HG03196 (cell line): ENCODE data around the gene ZNFX1.

Experiments
- ATAC-seq: cut with Tn5 transposase; IDR thresholded peaks from one replicate; pipeline ENCODE4 v1.9.1; 2021; ENCODE audit not compliant: unreplicated experiment

Gene ZNFX1

DNA sequence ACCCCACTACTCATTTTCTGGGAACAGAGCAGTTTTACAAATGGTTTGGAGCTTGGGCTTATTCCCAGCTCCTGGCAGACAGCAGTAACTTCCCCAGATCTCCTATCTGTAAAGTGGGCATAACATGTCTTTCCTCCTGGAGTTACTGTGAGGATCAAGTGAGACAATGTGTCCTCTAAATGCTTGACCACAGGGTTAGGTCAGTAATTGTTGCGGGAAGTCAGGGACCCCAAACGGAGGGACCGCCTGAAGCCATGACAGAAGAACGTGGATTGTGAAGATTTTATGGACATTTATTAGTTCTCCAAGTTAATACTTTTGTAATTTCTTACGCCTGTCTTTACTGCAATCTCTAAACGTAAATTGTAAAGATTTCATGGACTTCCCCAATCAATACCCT, 15.3 kb upstream of the ZNFX1 start:
- ATAC-seq, result no peak

DNA sequence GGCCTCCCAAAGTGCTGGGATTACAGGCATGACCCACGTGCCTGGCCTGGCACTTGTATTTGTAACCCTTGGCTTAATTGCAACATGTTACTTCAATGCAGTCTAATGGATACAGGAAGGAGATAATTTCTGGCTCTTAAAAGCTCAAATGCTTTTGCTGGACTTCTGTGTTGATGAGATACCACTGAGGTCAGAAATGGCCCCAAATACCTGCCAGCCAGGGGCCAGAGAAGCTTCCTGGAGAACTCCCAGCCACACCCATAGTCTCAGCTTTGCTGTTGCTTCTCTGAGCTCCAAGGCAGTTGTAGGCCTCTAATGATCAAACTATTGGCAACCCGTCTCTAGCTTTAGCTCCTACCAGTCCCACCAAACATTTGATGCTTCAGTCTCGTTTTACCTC, 14.2 kb upstream of the ZNFX1 start:
- no peak for ATAC-seq

DNA sequence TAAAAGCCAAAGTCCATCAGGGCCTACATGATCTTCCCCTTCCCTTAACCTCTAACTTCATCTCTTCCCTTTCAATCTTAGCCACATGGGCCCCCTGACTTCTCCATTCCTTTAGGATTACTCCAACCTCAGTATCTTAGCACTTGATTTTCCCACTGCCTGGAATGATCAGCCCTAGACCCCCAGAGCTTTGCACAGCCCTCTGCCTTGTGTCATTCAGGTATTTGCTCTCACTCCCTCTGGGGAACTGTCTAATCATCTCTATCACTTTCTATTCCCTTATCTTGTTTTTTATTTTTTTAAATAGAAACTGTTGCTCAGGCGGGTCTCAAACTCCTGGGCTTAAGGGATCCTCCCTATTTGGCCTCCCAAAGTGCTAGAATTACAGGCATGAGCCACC, 13.3 kb upstream of the ZNFX1 start:
- ATAC-seq, result no peak

DNA sequence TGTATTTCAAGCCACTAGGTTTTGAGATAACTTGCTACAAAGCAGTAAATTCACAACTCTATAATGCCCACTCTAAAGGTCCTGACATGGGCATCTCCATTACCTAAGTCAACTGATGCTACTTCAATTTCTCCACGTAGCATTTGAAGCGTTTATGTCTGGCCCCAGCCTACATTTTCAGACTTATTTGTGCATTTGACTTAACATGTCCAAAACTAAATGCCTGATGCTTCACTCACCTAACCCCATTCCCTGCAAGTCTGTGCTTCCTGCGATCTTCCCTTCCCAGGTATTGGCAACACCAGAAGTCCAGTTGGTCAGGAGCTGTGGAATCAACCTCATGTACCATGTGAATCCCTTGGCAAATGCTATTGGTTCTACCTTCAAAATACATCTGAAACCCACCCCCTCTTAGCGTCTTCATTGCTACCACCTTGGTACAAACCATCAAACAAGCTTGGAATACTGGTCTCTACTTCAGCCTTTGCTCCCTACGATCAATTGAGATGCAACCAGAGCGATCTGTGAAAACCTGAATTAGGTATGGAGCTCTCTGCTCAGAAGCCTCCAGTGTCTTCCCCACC, 12.8 kb upstream of the ZNFX1 start:
- ATAC-seq, result no peak

DNA sequence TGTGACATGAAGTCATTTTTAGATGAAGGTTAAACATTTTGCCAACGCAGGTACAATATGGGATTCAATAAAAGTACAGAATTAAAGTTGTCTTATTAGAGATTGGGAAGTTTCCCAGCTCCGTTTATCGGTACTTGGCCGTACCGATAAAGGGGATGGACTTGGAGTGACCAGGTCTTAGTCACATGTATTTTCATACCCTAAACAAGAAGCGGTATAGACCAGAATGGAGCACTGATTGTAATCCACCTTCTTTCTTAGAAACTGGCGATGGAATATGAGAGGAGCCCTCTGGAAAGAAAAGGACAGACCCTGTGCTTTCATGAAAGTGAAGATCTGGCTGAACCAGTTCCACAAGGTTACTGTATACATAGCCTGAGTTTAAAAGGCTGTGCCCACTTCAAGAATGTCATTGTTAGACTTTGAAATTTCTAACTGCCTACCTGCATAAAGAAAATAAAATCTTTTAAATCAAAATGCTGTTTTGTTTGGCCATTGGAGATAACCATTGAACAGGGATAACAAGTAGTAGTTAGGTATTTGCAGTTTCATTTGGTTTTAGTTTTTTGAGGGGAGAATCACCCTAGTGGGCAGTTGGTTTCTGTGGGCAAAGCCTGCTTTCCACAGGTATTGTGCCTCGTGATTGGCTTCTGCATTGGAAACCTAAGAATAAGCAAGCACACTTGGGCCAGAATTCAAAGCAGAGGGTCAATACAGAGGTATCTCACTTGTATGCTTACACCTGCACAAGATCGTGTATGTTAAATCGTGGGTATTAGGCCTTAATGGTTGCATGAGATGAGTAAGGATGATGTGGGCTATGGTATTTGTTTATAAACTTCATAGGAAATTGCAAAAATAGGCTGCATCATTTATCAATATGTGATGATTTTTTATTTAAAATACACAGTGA, 11.2 kb upstream of the ZNFX1 start:
- no peak for ATAC-seq

DNA sequence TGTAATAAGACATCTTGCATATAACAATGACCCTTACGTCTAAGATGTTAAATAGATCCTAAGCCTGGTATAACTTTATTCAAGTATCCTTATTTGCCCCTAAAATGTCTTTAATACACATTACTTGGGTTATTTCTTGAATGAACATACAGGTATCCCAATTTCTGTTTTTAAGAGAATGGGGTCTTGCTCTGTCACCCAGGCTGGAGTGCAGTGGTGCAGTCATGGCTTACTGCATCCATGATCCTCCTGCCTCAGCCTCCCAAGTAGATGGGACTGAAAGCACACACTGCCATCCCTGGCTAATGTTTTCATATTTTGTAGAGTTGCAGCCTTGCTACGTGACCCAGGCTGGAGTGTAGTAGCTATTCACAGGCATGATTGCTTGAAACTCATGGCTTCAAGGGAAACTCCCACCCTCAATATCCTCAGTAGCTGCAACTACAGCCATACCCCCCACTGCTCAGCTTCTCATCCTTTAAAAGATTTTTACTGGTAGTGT, 10.4 kb upstream of the ZNFX1 start:
- ATAC-seq, result no peak

DNA sequence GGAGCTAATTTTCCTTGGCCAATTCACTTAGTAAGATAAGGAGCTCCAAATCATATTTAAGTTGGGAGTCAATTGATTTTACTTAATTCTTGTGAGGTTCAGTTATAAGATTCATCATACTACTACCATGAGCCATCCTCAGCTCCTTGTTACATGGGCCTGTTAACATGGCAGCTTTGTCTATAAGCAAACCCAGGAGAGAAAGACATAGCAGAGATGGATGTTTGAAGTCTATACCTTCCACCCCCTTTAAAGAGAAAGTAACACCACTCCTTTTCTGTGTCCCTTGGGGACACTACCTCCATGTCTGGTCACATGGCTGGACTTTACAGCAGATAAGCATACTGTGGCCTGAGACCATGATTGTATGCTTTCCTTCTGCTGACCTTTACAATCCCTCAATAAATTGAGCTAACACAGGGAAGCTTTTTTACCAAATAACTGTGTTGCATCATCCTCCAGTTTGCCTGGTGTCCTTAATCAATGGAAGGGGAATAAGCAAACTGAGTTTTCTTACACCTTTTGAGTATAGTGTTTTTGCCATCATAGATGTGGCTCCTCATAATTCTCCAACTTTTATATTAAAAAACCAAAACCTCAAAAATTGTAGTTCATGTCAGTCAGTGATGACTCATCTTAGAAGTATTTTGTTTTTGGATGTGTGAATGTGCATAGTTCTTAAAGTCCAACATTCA, 9.8 kb upstream of the ZNFX1 start:
- ATAC-seq, result no peak

DNA sequence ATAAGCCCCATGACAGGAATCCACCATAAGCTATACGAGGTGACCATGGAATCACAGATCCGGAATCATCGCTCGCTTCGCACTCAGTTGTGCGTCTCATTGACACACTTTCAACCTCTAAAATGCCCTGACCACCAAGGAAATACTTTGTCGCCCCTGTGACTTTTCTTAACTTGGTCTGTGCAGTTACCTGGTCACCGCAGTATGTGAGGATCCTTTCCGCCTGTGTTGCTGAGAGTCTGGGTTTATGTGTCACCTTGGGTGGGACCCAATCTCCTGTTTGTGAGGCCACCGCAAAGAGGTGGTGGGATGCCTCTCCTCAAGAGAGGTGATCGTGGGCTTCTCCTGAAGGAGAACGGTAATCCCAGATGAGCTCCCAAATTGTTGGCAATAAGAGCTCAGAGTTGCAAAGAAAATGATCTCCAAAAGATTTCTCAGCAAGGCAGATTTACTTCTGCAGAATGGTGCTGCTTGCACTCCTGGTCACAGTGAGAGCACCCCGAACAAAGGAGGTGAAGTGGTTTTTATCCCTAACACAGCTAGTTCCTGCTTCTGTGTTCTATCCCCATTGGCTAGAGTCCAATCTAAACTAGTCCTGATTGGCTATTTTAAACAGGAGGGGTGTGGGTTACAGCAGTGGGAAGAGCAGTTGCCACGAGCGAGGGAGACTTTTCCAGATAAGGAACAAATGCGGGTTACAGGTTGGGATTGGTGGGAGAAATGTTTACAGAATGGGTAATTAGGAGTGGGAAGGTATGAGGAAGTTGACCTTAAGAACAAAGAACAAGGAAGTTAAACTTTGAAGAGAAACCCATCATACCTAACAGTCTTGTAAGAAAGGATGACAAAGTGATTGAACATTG, 9.1 kb upstream of the ZNFX1 start:
- ATAC-seq, result no peak

DNA sequence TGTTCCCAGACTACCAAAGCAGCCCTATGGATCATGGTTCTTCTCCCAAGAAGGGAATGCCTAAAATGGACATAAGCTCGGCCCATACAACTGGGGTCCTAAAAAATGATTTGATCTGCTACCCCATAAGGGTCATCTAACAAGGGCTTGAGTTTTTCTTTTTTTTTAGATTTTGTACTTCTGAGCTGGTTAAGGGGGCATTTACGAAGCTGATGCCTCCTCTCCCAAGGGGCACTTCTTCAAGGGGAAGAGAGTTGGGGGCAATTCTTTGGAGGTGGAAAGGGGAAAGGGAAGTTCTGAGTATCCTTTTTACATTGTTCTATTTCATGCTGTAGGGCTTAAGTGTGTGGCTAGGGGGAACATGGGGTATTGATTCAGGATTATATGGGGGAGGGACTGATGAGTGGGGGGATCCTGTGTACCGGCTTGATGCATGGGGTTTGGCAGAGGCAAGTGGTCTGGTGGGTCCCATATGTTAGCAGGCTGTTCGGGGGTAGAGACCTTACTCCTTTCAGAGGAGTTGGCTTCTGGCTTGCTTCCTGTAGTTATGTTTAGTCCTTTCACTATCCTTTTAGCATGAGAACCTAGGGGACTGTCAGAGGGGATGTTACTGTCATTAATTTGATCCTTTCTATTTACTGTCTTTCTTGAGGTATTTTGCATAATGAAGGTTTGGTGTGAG, 8.1 kb upstream of the ZNFX1 start:
- no peak for ATAC-seq

DNA sequence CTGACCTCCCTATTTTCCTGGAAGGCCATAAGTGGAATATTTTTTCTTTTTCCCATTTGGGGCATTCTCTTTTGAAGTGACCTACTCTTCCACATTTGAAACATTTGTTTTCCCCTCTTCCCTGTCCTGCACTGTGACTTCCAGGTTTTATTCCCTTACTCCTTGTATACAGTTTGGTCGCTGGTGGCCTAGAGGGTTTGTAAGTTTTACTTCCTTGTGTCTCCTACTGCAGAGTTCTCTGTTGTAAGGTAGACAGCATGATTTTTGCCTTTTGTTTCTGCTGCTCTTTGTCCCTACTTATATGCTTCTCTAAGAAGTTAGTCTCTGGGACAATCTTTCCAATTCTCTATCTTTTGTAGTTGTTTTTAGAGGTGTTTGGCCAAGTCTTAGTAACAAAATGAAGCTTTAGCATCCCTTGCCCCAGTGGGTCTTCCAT, 7.4 kb upstream of the ZNFX1 start:
- no peak for ATAC-seq

DNA sequence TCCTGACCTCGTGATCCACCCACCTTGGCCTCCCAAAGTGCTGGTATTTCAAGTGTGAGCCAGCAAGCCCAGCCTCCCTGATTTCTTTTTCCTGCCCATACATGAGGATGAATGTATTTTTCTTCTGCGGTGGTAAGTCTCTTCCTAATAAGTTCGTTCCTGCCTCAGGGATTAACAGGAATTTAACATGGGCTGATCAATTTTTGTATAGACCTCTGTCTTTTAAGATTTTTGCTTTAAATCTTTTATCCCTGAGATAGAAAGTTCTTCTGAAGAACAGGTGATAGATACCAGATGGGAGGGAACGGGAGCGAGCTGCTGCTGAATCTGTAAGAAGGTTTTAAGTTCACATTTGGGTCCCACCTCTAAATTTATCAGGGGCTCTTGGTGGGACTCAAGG, 7.0 kb upstream of the ZNFX1 start:
- ATAC-seq, result no peak

DNA sequence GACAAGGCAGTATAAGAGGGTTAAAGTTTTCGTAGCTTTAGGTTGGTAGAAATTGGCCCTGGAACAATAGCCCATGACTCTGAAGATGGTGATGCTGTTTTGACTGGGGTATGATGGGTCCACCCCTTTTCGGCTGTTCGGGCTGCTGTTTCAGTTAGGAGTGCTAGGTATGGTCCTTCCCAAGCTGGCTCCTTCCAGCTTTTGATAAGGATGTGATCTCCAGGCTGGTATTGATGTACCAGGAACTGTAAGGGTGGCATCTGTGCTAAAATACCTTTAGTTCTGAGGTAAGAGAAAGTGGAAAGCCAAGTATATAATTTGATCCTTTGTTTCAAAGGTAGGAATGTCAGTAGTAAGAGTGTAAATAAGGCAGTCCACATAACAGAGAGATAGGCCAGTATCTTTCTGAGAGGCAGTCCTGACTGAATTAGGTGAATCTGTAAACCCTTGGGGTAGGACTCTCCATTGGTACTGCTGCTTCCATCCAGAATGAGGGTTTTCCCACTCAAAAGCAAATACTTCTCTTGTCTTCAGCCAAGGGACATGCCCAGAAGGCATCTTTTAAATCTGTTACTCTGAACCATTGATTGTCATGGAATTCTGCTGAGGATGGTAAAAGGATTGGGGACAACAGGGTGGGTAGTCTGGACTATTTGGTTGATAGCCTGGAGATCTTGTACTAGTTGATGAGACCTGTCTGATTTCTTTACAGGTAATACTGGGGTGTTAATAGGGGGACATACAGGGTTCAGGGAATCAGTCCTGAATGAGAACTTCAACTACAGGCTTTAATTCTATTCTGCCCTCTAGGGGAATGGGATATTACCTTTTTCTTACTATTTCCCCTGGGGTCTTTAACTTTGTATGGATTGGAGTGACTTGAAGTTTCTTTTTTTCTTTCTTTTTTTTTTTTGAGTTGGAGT, 6.1 kb upstream of the ZNFX1 start:
- ATAC-seq, result no peak

DNA sequence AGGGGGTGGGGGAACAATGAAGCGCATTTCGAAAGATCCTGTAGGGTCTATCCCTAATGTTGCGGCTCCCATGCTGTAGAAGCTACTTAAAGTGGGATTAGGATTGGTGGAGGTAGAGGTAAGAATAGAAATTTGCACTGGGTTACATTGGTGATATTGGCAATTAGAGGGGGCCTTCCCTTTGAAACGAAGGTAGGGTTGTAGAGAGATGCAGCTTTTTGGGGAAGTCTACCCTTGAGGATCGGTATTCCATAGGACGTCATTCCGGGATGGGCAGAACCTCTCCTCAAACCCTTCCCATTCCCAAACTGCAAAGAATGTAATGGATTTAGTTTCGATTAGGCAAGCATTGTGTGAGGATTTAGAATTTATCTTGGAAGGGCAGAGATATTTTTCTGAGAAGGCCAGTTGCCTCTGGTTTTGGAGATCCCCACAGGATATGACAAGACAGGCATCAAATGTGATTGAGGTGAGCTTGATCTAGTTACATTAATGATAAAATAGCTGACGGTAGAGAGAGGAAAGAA, 5.4 kb upstream of the ZNFX1 start:
- no peak for ATAC-seq

DNA sequence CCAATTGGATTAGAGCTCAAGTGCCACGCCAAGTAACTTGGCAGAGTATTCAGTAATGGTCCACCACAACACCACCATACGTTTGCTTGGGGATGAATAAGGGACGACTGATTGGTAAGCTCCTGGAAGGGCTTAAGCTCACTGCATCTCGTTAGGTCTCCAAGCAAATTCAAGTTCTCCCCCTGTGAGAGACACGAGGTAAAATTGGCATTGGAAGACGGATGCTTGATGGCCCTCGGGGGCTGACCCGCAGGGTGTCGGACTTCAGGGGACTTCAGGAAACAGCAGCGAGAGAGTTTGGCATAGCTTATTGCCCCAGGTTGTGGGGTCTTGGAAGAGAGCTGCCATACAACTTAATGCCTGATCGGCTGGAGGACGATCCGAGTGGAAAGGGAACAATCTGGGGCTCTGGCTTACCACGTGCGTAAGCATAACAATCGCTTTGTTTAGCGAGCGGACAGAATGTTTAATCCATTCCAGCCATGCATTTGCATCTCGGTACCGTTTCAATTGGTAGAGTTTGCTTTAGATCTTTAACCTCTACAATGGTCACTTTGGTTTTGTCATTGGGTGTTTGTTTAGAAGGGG, 4.8 kb upstream of the ZNFX1 start:
- no peak for ATAC-seq

DNA sequence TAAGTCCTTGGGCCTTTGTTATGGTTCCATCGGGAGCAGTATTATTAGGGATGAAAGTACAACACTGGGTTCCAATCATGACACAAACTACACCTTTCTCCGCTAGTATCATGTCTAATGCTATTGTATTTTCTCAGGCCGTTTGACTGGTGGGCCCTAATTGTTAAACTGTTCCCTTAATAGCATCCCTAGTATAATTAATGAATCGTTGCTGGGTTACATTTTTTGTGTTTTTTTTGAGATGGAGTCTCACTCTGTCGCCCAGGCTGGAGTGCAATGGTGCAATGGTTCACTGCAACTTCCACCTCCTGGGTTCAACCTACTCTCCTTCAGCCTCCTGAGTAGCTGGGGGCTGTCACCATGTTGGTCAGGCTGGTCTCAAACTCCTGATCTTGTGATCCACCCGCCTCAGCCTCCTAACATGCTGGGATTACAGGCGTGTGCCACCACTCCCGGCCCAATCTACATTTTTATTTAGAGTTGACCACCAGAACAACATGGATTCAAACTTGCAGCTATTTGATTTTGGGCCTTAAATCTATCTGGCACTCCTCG, 4.1 kb upstream of the ZNFX1 start:
- no peak for ATAC-seq

DNA sequence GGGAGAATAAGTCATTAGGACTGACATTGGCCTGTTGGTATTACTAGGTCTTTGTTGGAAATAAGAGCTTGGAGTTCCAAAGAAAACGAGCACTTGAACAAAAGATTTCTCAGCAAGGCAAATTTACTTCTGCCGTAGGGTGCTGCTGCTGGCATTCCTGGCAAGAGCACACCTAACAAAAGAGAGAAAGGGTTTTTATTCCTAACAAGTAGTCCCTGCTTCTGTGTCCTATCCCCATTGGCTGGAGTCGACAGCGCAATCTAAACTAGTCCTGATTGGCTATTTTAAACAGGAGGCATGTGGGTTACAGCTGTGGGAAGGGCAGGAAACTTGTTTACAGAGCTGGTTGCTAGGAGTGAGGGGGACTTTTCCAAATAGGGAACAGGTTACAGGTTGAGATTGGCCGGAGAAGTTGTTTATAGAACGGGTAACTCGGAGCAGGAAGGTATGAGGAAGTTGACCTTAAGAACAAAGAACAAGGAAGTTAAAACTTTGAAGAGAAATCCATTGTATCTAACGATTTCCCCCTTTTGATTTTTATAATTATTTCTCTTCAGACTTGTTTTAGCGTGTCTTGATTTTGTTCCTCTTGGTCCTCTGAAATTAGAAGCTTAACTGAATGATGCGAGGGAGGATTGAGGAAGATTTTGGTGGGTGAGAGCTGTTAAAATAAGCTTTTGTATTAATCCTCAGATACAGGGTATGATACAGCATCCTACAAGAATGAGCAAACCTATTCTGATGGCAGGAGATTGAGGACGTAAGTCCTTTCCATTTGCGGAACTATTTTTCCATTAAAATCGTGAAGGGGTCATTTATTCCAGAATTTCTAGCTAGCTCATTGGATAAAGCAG, 3.4 kb upstream of the ZNFX1 start:
- no peak for ATAC-seq

DNA sequence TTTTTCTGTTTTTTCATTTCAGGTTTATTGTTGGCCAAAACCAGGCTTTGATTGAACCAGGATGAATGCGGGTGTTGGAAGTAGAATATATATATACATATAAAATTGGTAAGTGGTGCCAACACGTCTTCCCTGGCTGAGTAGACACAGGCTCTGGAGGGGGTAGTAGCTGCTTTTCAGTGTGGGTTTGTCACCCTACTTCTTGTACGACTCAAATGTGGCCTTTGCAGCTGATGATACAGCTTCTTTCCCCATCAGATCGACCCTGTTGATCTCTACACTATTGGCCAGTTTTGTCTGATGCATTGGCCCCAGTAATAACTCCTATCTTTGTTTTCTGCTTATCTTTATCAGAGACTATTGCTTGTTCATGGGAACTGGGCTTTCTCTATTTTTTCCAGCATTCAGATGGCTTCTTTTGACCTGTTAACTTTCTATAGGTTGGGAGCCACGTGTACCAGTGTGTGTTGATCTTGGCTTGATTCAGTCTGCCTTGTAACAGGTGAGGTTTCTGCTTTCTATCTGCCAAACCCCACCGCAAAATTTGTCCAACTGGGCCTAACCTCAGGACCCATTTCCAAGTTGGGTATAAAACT, 2.7 kb upstream of the ZNFX1 start:
- no peak for ATAC-seq
